ENCODE data around the gene SHISA6. TPM values are rescaled to one million over a fixed set of nuclear protein-coding genes. Genes with fewer than 3 reads are reported as not detected.

Gene SHISA6
- total RNA-seq, 1 experiment from 2014 or later: not detected

DNA sequence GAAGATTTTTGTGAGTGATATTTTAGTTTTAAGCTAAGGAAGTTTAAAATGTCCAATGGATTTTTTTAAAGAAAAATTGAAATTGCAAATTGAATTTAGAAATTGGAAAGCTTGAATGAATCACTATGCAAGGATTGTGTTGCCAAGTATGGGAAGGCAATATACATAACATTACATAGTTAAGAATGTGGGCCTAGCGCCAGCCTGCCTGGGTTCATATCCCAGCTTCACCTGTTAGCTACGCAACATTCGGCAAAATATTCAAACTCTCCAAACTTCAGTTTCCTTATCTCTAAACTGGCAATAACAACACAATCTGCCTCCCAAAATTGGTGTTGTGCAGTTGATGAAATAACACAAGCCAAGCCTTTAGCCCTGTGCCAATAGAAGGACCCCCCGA lies 306.8 kb downstream of the SHISA6 start:
- CTCF ChIA-PET: no interaction called here
- POLR2A ChIA-PET: no interaction called here

DNA sequence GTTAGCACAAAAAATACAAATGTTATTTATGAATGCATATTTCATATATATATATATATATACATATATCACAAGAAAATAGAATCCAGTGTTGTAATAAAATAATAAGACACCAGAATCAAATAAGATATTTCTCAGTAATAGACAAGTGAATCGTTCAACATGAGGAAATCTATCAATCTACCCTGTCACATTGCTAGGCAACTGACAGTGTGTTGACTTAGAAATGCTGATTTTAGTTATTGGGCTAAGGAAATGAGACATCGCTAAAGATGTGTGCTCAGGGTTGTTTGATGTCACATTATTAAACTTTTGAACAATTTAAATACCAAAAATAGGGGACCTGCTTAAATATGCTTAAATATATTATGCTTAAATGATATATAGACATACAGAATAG lies 307.4 kb downstream of the SHISA6 start:
- ChIA-PET POLR2A (no interaction called here), CTCF (no interaction called here)
- Histone ChIP-seq H3K27me3 (ENCODE audit: control insufficient read depth, insufficient read depth, low read length) (no peaks in the 10 kb centered on the region), H3K4me1 (ENCODE audit: control insufficient read depth, insufficient read depth, low read length) (no peaks in the 10 kb centered on the region), H3K36me3 (ENCODE audit: control insufficient read depth, insufficient read depth, low read length) (no peaks in the 10 kb centered on the region), H3K4me3 (ENCODE audit: low read depth in 2 of 2, low read length in 2 of 2) (no peak overlapping the region), H3K27ac (ENCODE audit: low read length) (no peak overlapping the region), H3K9me3 (ENCODE audit: control insufficient read depth, insufficient read depth, low read depth, low read length) (no peaks in the 10 kb centered on the region)
- intact Hi-C loops (cut with micrococcal nuclease; ENCODE audit: unreplicated experiment): no loop called here
- DNase-seq (ENCODE audit: low read depth, low spot score): no peak
- no peak for ATAC-seq
- TF ChIP-seq, protein P1, sequence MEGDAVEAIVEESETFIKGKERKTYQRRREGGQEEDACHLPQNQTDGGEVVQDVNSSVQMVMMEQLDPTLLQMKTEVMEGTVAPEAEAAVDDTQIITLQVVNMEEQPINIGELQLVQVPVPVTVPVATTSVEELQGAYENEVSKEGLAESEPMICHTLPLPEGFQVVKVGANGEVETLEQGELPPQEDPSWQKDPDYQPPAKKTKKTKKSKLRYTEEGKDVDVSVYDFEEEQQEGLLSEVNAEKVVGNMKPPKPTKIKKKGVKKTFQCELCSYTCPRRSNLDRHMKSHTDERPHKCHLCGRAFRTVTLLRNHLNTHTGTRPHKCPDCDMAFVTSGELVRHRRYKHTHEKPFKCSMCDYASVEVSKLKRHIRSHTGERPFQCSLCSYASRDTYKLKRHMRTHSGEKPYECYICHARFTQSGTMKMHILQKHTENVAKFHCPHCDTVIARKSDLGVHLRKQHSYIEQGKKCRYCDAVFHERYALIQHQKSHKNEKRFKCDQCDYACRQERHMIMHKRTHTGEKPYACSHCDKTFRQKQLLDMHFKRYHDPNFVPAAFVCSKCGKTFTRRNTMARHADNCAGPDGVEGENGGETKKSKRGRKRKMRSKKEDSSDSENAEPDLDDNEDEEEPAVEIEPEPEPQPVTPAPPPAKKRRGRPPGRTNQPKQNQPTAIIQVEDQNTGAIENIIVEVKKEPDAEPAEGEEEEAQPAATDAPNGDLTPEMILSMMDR (IDR thresholded peaks at IDR 0.05): no peak
- no peak for TF ChIP-seq POLR2AphosphoS5 (IDR thresholded peaks at IDR 0.05; ENCODE audit: low read depth, low read length)
- no peak for TF ChIP-seq SIN3A (IDR thresholded peaks at IDR 0.05; ENCODE audit: borderline replicate concordance, insufficient read depth, low read depth, low read length)
- TF ChIP-seq TCF7L2 (IDR thresholded peaks at IDR 0.05; ENCODE audit: low read depth, low read length): no peak
- TF ChIP-seq, protein P2, sequence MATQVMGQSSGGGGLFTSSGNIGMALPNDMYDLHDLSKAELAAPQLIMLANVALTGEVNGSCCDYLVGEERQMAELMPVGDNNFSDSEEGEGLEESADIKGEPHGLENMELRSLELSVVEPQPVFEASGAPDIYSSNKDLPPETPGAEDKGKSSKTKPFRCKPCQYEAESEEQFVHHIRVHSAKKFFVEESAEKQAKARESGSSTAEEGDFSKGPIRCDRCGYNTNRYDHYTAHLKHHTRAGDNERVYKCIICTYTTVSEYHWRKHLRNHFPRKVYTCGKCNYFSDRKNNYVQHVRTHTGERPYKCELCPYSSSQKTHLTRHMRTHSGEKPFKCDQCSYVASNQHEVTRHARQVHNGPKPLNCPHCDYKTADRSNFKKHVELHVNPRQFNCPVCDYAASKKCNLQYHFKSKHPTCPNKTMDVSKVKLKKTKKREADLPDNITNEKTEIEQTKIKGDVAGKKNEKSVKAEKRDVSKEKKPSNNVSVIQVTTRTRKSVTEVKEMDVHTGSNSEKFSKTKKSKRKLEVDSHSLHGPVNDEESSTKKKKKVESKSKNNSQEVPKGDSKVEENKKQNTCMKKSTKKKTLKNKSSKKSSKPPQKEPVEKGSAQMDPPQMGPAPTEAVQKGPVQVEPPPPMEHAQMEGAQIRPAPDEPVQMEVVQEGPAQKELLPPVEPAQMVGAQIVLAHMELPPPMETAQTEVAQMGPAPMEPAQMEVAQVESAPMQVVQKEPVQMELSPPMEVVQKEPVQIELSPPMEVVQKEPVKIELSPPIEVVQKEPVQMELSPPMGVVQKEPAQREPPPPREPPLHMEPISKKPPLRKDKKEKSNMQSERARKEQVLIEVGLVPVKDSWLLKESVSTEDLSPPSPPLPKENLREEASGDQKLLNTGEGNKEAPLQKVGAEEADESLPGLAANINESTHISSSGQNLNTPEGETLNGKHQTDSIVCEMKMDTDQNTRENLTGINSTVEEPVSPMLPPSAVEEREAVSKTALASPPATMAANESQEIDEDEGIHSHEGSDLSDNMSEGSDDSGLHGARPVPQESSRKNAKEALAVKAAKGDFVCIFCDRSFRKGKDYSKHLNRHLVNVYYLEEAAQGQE (IDR thresholded peaks at IDR 0.05; ENCODE audit: insufficient read depth in 1 of 2, low read depth in 2 of 2, low read length in 1 of 2): no peak
- BruUV-seq (replicated peaks): no TSS peak
- in situ Hi-C loops (cut with HindIII; ENCODE audit: low pct_unique_long_range_greater_than_20kb, low sequenced_read_pairs): no loop called here

More for the DNA sequence above, 306.8 kb downstream of the SHISA6 start:
- no peak overlapping the region for H3K4me3 ChIP-seq (ENCODE audit: low read depth in 2 of 2, low read length in 2 of 2)
- no peaks in the 10 kb centered on the region for H3K36me3 ChIP-seq (ENCODE audit: control insufficient read depth, insufficient read depth, low read length)
- no TSS peak for BruUV-seq (replicated peaks)
- no peak for ATAC-seq
- TF ChIP-seq, protein P2 (IDR thresholded peaks at IDR 0.05; ENCODE audit: insufficient read depth in 1 of 2, low read depth in 2 of 2, low read length in 1 of 2): no peak
- no peak for TF ChIP-seq POLR2AphosphoS5 (IDR thresholded peaks at IDR 0.05; ENCODE audit: low read depth, low read length)
- TF ChIP-seq TCF7L2 (IDR thresholded peaks at IDR 0.05; ENCODE audit: low read depth, low read length): no peak
- TF ChIP-seq, protein P1 (IDR thresholded peaks at IDR 0.05): no peak
- no peak for TF ChIP-seq SIN3A (IDR thresholded peaks at IDR 0.05; ENCODE audit: borderline replicate concordance, insufficient read depth, low read depth, low read length)
- intact Hi-C loops (cut with micrococcal nuclease; ENCODE audit: unreplicated experiment): no loop called here
- H3K4me1 ChIP-seq (ENCODE audit: control insufficient read depth, insufficient read depth, low read length): no peaks in the 10 kb centered on the region
- no peak overlapping the region for H3K27ac ChIP-seq (ENCODE audit: low read length)
- in situ Hi-C loops (cut with HindIII; ENCODE audit: low pct_unique_long_range_greater_than_20kb, low sequenced_read_pairs): no loop called here
- DNase-seq (ENCODE audit: low read depth, low spot score): no peak
- no peaks in the 10 kb centered on the region for H3K9me3 ChIP-seq (ENCODE audit: control insufficient read depth, insufficient read depth, low read depth, low read length)
- no peaks in the 10 kb centered on the region for H3K27me3 ChIP-seq (ENCODE audit: control insufficient read depth, insufficient read depth, low read length)

Data from Panc1 (cell line).